GM12878 (cell line): ENCODE data around the gene MROH8. TPM values are rescaled to one million over a fixed set of nuclear protein-coding genes. Genes with fewer than 3 reads are reported as not detected.

Experiments used
- ATAC-seq: fragments of 200-7000 bp; cut with Tn5 transposase; 3 replicates; pipeline ENCODE4 v1.9.1; 2020; ENCODE audit warnings: mild to moderate bottlenecking, moderate library complexity
- BruUV-seq: library from RNA; stranded (reverse); fragments of 400-500 nt; replicated peaks from 2 replicates; lab custom pipeline; 2021; lab: Mats Ljungman, UMichigan
- CTCF ChIA-PET: fragments of 300-600 bp; sonication (Branson Sonifier 250); formaldehyde crosslinking; extraction: SDS; loops from one replicate; lab custom pipeline; 2021; ENCODE audit warnings: inconsistent platforms; lab: Yijun Ruan, JAX
- POLR2A ChIA-PET: fragments of 350-600 bp; formaldehyde crosslinking; extraction: SDS; loops from one replicate; lab custom pipeline; 2021; ENCODE audit warnings: inconsistent platforms; lab: Charles Lee
- RAD21 ChIA-PET: fragments of 300-600 bp; sonication (Branson Sonifier 250); formaldehyde crosslinking; loops from one replicate; lab custom pipeline; 2023; ENCODE audit warnings: antibody characterized with exemption; ENCODE audit not compliant: unreplicated experiment; lab: Charles Lee
- SMC1A ChIA-PET: fragments of 300-600 bp; sonication (Branson Sonifier 250); formaldehyde crosslinking; loops from one replicate; lab custom pipeline; 2023; ENCODE audit not compliant: unreplicated experiment, uncharacterized antibody; lab: Charles Lee
- DNase-seq: peaks from one replicate; pipeline ENCODE4 v3.0.0-alpha.2; 2011; ENCODE audit warnings: low read depth, low spot score
- FAIRE-seq: peaks from 3 replicates; lab custom pipeline; 2011; peaks lifted over from hg19 to GRCh38; lab: Jason Lieb, UNC
- H2AFZ ChIP-seq: 2 replicates; pipeline ENCODE4 v1.6.0; 2011; ENCODE audit warnings: low read depth, low read length, control low read depth; ENCODE audit not compliant: control insufficient read depth
- H3K27ac ChIP-seq: 2 replicates; pipeline ENCODE4 v1.5.1; 2011; ENCODE audit warnings: control low read depth; ENCODE audit not compliant: control insufficient read depth, insufficient read depth
- H3K27me3 ChIP-seq, 2 experiments: replicated peaks in 1 of 2; 2 replicates each; pipeline versions ENCODE4 v1.6.0 to v1.6.1; 2011; ENCODE audit warnings: low read length in 1 of 2; ENCODE audit not compliant: control insufficient read depth in 2 of 2, insufficient read depth in 2 of 2
- H3K36me3 ChIP-seq, 2 experiments: 2 replicates each; pipeline ENCODE4 v1.5.1; 2011; ENCODE audit warnings: low read length in 1 of 2; ENCODE audit not compliant: control insufficient read depth in 2 of 2, insufficient read depth in 2 of 2
- H3K4me1 ChIP-seq: 2 replicates; pipeline ENCODE4 v1.6.1; 2011; ENCODE audit warnings: mild to moderate bottlenecking, low read length, moderate library complexity, mixed read lengths; ENCODE audit not compliant: control insufficient read depth, insufficient read depth
- H3K4me2 ChIP-seq: 2 replicates; pipeline ENCODE4 v1.6.0; 2011; ENCODE audit warnings: control low read depth; ENCODE audit not compliant: control insufficient read depth, insufficient read depth
- H3K4me3 ChIP-seq: fragments of 200-600 bp; sonication (generic); 2 replicates; pipeline ENCODE4 v1.5.1; 2016
- H3K79me2 ChIP-seq: 2 replicates; pipeline ENCODE4 v1.6.0; 2011; ENCODE audit warnings: low read length; ENCODE audit not compliant: control insufficient read depth, insufficient read depth
- H3K9ac ChIP-seq: 2 replicates; pipeline ENCODE4 v1.8.0; 2011; ENCODE audit warnings: low read length, control low read depth, mixed read lengths; ENCODE audit not compliant: control insufficient read depth, insufficient read depth
- H3K9me3 ChIP-seq: replicated peaks from 3 replicates; pipeline ENCODE4 v1.5.1; 2011; ENCODE audit warnings: mild to moderate bottlenecking, low read length; ENCODE audit not compliant: control insufficient read depth, insufficient read depth
- H4K20me1 ChIP-seq: 2 replicates; pipeline ENCODE4 v1.6.0; 2011; ENCODE audit not compliant: control insufficient read depth, insufficient read depth
- ATF2 ChIP-seq: IDR thresholded peaks from 2 replicates; pipeline ENCODE4 v1.6.1; 2012; ENCODE audit warnings: low read length, inconsistent platforms
- E4F1 ChIP-seq: fragments of 450-650 bp; IDR thresholded peaks from 2 replicates; pipeline ENCODE4 v1.6.1; 2018; ENCODE audit warnings: borderline replicate concordance, mild to moderate bottlenecking; ENCODE audit not compliant: partially characterized antibody
- FOS ChIP-seq: IDR thresholded peaks from 3 replicates; pipeline ENCODE4 v1.6.1; 2011; ENCODE audit warnings: borderline replicate concordance; ENCODE audit not compliant: insufficient read length; ENCODE audit errors: extremely low read depth
- LARP7 ChIP-seq: fragments of 450-650 bp; IDR thresholded peaks from 2 replicates; pipeline ENCODE4 v1.6.1; 2017; ENCODE audit warnings: mild to moderate bottlenecking
- STAT1 ChIP-seq: fragments of 450-650 bp; conservative IDR thresholded peaks from 2 replicates; pipeline ENCODE4 v1.6.1; 2014; ENCODE audit warnings: antibody characterized with exemption, mild to moderate bottlenecking
- TCF3 ChIP-seq: IDR thresholded peaks from 2 replicates; pipeline ENCODE4 v1.6.1; 2012; ENCODE audit warnings: low read depth, mild to moderate bottlenecking, low read length, borderline replicate concordance; ENCODE audit not compliant: insufficient read depth
- ZBTB11 ChIP-seq: fragments of 450-650 bp; formaldehyde crosslinking; IDR thresholded peaks from 2 replicates; pipeline ENCODE4 v1.5.0; 2022; ENCODE audit warnings: mild to moderate bottlenecking, missing genetic modification characterization
- ZNF207 ChIP-seq: fragments of 450-650 bp; IDR thresholded peaks from 2 replicates; pipeline ENCODE4 v1.6.1; 2014; ENCODE audit warnings: antibody characterized with exemption, mild to moderate bottlenecking, borderline replicate concordance
- ZNF622 ChIP-seq: fragments of 450-650 bp; IDR thresholded peaks from 2 replicates; pipeline ENCODE4 v1.6.1; 2017; ENCODE audit warnings: mild to moderate bottlenecking, inconsistent platforms
- WGBS: methylation state at CpG from one replicate; pipeline ENCODE4 v1.1.6; 2016; ENCODE audit warnings: low lambda C conversion rate; ENCODE audit not compliant: insufficient replicate concordance, insufficient coverage; ENCODE audit errors: missing lambda C conversion rate; 5-methylcytosine and 5-hydroxymethylcytosine counted together
- in situ Hi-C: fragments of 300-500 bp; cut with MboI; formaldehyde crosslinking; loops from 9 replicates; pipeline ENCODE4 v1.14.3; 2018; ENCODE audit warnings: mixed read lengths
- intact Hi-C: fragments of 100-400 bp; cut with micrococcal nuclease; formaldehyde crosslinking; loops from one replicate; pipeline ENCODE4 v1.14.2; 2022; ENCODE audit not compliant: unreplicated experiment
- polyA plus RNA-seq, 11 experiments: library from polyadenylated mRNA; depleted of rRNA in 4 of 11; unstranded in 6 of 11; stranded (reverse) in 5 of 11; fragments of >200 nt; fragmentation: Nextera tagmentation in 4 of 11; fragmentation: Illumina TruSeq in 1 of 11; extraction: Ambion mirVana in 4 of 11; extraction: Trizol in 1 of 11; gene quantifications; 1 replicate in 1 of 11; 2 replicates in 10 of 11; pipeline versions ENCODE4 v1.2.1 to v1.2.3, GENCODE V29; 2011 to 2016; ENCODE audit warnings: inconsistent platforms in 2 of 11, missing spikeins in 2 of 11, low read depth in 1 of 11
- total RNA-seq, 4 experiments: library from RNA; depleted of rRNA in 3 of 4; stranded (reverse); fragments of >200 nt in 3 of 4; fragmentation: Illumina TruSeq in 1 of 4; extraction: Trizol in 1 of 4; gene quantifications; 2 replicates each; pipeline versions ENCODE4 v1.2.1 to v1.2.3, GENCODE V29; 2013 to 2021

MROH8 gene
- total and polyA plus RNA-seq, 10 of the 15 experiments (the other 5 are each of a cell fraction or from before 2014, with no cell fraction given) = 0.16 to 2.8 (median 1.8) TPM

- Histone ChIP-seq H3K27me3 (no peaks in the 10 kb centered on the region), H3K27ac (no peak overlapping the region), H3K4me3 (no peak overlapping the region), H3K4me2 (no peak overlapping the region), H3K36me3 (no peaks in the 10 kb centered on the region), H4K20me1 (no peaks in the 10 kb centered on the region), H3K9me3 (no peaks in the 10 kb centered on the region), H3K79me2 (no peaks in the 10 kb centered on the region), H3K4me1 (no peaks in the 10 kb centered on the region), H3K9ac (no peak overlapping the region), H2AFZ (no peak overlapping the region)
- ChIA-PET POLR2A (no interaction called here), CTCF (no interaction called here), RAD21 (no interaction called here), SMC1A (no interaction called here)
- FAIRE-seq (no peak), ATAC-seq (no peak), DNase-seq (no peak)
- WGBS = 53% methylated on average over 4 of the region's 4 CpGs
- intact Hi-C loops = no loop called here
- in situ Hi-C loops = no loop called here
- BruUV-seq = no TSS peak
- TF ChIP-seq ZNF207 = no peak
- TF ChIP-seq STAT1 = no peak
- TF ChIP-seq LARP7 = no peak
These were observed 58.9 kb downstream of the MROH8 start for GRCh38 chr20:37120497-37120896.

- ChIA-PET CTCF (no interaction called here), POLR2A (no interaction called here), SMC1A (no interaction called here), RAD21 (no interaction called here)
- H3K9me3 ChIP-seq = no peaks in the 10 kb centered on the region
- BruUV-seq = no TSS peak
- in situ Hi-C loops (no loop called here), intact Hi-C loops (no loop called here)
- no peak overlapping the region for H3K27ac ChIP-seq
- no peak overlapping the region for H3K4me3 ChIP-seq
- FAIRE-seq (no peak), ATAC-seq (no peak), DNase-seq (no peak)
- no peaks in the 10 kb centered on the region for H3K79me2 ChIP-seq
- H3K4me2 ChIP-seq = no peak overlapping the region
- H3K27me3 ChIP-seq = no peaks in the 10 kb centered on the region
- no peaks in the 10 kb centered on the region for H3K4me1 ChIP-seq
- H3K36me3 ChIP-seq = no peaks in the 10 kb centered on the region
- H3K9ac ChIP-seq = no peak overlapping the region
- TF ChIP-seq FOS (no peak), ZBTB11 (no peak), E4F1 (no peak), TCF3 (no peak), ZNF622 (no peak), ATF2 (no peak)
- H2AFZ ChIP-seq = no peak overlapping the region
- 76% methylated on average over 7 of the region's 7 CpGs for WGBS
- H4K20me1 ChIP-seq = no peaks in the 10 kb centered on the region
These were observed 59.9 kb downstream of the MROH8 start for GRCh38 chr20:37119356-37120036.
